Frontal cortex (tissue), 4 donors: ENCODE data around the gene STAB2. TPM values are rescaled to one million over a fixed set of nuclear protein-coding genes. Genes with fewer than 3 reads are reported as not detected.
A peak's percentile ranks its signal among the peaks of the same experiment; 100 is the strongest.

Source experiments
- DNase-seq, 2 donors: peaks; one replicate each; pipeline ENCODE4 v3.0.0; 2012; ENCODE audit warnings: low spot score in 2 of 2
- FAIRE-seq: peaks from 2 replicates; lab custom pipeline; 2012; peaks lifted over from hg19 to GRCh38; lab: Jason Lieb, UNC
- total RNA-seq: library from RNA; depleted of rRNA; stranded (reverse); fragments of >200 nt; gene quantifications from one replicate; pipeline ENCODE4 v1.2.3, GENCODE V29; 2014
- donor health status: control.
- donor health status: control.
- donor health status: control.

STAB2 gene, protein sequence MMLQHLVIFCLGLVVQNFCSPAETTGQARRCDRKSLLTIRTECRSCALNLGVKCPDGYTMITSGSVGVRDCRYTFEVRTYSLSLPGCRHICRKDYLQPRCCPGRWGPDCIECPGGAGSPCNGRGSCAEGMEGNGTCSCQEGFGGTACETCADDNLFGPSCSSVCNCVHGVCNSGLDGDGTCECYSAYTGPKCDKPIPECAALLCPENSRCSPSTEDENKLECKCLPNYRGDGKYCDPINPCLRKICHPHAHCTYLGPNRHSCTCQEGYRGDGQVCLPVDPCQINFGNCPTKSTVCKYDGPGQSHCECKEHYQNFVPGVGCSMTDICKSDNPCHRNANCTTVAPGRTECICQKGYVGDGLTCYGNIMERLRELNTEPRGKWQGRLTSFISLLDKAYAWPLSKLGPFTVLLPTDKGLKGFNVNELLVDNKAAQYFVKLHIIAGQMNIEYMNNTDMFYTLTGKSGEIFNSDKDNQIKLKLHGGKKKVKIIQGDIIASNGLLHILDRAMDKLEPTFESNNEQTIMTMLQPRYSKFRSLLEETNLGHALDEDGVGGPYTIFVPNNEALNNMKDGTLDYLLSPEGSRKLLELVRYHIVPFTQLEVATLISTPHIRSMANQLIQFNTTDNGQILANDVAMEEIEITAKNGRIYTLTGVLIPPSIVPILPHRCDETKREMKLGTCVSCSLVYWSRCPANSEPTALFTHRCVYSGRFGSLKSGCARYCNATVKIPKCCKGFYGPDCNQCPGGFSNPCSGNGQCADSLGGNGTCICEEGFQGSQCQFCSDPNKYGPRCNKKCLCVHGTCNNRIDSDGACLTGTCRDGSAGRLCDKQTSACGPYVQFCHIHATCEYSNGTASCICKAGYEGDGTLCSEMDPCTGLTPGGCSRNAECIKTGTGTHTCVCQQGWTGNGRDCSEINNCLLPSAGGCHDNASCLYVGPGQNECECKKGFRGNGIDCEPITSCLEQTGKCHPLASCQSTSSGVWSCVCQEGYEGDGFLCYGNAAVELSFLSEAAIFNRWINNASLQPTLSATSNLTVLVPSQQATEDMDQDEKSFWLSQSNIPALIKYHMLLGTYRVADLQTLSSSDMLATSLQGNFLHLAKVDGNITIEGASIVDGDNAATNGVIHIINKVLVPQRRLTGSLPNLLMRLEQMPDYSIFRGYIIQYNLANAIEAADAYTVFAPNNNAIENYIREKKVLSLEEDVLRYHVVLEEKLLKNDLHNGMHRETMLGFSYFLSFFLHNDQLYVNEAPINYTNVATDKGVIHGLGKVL (N-terminal part only)
- total RNA-seq: not detected

- DNase-seq (no peak), FAIRE-seq (no peak)
These were observed at the start of gene STAB2 for GRCh38 chr12:103586791-103587370. Gene STAB2 (plus strand): TSS chr12:103587273. CDS start chr12:103587477, 204 bp downstream.

DNA sequence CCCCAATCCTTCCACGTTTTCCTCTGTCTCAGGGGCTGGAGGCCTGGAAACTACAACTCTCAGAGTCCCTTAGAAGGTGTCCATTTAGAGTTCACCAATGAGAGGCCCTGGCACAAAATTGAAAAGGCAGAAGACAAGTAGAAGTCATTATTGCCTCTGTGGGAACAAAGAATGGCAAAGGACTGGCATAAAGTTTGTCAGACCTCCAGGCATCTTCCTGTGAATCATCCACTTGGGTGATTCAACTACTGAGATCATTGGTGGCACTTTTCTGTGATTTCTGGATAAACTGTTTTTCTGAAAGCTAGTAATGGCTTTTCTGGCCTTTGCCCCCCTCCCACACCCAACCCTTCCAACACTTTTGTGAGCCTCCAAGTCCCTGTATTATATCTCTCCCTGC lies 48.7 kb upstream of the STAB2 start:
- FAIRE-seq: no peak
- no peak for DNase-seq

- FAIRE-seq (no peak), DNase-seq (no peak)
These were observed 46.8 kb upstream of the STAB2 start for GRCh38 chr12:103540319-103540718.

DNA sequence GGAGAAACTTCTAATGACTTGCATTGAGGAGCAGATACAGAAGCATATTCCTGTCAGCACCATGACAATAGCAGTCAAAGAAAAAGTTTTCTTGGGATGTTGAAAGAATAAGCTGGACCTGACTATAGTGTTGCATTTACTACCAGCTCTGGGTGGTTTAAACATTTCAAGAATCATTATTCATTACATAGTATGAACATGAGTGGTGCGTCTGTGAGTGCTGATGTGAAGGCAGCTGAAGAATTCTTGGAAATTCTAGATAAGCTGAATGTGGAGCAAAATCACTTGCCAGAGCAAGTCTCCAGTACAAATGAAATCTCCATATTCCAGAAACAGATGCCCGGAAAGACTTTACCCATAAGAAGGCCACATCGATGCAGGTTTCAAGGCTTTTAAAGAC lies 45.0 kb upstream of the STAB2 start:
- no peak for FAIRE-seq
- no peak for DNase-seq

GRCh38 chr12:103546959-103547358 lies 40.1 kb upstream of the STAB2 start:
- FAIRE-seq (no peak), DNase-seq (no peak)

DNA sequence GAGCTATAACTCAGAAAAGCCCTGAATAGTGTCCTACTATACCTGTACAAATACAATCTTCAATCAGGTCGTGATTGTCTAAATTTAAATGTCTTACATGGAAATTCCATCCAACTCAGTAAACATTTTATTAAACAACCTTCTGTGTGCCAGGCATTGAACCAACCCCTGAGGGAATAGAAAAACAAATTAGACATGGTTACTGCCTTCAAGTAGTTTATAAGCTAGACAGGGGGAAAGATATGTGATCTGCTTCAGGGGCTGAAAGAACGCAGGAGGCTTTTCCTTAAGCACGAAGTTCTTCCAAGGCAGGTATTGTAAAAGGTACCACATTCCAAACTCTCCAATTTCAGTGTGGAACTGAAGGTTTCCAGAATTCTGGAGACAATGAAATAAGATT lies 39.7 kb upstream of the STAB2 start:
- no peak for FAIRE-seq
- no peak for DNase-seq

DNA sequence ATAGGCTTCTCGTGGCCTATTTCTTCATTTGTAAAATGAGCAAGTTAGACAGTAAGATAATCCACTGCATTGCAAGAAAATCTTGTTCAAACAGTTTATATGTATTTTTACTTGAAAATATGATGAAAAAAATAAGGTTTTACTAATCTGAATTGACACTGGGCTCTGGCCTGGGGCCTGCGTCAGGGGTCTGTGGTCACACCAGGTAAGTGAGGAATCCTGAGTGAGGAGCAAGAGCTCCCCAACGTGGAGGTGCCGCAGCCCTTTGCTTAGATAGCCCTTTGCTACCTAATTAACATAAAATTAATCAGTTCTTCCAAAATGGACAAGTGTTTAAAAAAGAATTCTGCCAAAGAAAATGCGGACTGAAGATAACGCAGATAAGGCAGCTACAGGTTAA lies 39.1 kb upstream of the STAB2 start:
- DNase-seq: no peak
- no peak for FAIRE-seq

GRCh38 chr12:103548622-103549601 lies 38.2 kb upstream of the STAB2 start:
- DNase-seq (peak; percentile 10 to 41), FAIRE-seq (peak; percentile 75)

DNA sequence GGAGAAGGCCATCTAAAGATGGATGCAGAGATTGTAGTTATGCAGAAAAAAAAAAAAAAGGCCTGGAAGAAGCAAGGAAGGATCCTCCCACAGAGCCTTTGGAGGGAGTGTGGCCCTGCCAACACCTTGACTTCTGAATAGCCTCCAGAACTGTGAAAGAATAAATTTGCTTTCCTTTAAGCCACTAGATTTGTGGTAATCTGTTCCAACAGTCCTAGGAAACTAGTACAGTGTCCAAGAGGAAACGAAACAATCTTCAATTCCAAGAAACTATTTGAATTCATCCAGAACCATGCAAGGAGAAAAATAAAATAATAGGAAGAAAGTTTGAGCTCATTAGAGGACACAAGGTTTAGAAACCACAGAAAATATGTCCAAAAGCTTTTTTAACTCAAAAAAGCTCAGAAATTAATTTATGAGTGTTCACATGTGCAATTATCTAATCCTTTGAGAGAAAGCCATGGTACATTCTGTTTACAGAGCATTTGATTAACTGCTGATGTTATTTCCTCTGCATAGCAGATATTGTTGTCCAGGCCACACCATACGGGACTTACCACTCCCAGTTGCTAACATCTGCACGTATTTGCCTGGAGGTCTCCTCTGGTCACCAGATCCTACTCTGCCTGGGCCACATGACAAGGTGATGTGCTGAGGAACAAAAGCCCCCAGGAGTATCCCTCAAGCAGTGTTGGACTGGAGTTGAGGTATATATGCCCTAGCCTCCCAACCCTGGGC lies 30.0 kb upstream of the STAB2 start:
- DNase-seq: no peak
- FAIRE-seq: no peak

DNA sequence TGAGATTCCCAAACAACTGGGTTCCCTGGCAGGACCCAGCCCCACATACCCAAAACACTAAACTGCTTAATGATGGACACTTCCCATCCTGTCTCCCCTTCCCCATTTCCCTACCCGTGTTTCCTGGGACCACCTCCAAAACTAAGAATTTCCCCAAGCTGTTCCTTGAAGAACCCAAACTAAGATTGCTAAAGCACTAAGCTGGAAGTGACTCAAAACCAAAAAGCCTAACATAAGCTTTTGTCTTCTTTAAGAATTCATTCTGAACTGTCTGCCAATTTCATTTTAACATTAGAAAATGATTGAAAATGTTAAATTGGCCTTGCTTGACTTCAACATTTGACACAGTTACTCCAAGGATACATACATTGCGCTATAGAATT lies 29.5 kb upstream of the STAB2 start:
- FAIRE-seq: no peak

GRCh38 chr12:103558879-103559278 lies 28.2 kb upstream of the STAB2 start:
- FAIRE-seq (no peak), DNase-seq (no peak)

More for the DNA sequence above, 29.5 kb upstream of the STAB2 start:
- DNase-seq: no peak

DNA sequence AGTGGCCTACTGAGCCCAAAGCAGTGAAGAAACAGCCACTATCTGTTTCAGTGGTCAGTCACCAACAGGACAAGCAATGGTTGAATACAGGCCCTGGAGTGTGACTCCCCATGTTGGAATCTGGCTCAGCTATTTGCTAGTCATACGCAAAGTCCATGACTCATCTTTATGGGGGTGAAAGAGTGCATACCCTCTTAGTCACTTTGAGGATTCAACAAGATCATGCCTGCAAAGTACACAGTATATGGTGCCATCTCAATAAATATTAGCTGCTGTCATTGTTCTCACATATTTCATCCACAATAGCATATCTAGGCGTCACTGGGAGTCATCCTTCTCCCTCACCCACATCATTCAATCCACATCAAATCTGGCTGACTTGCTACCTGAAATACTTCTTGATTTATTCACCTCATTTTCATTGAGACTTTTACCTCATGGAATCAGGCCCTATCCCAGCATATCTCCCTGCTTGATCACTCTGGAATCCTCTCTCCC lies 26.4 kb upstream of the STAB2 start:
- DNase-seq (no peak), FAIRE-seq (no peak)

DNA sequence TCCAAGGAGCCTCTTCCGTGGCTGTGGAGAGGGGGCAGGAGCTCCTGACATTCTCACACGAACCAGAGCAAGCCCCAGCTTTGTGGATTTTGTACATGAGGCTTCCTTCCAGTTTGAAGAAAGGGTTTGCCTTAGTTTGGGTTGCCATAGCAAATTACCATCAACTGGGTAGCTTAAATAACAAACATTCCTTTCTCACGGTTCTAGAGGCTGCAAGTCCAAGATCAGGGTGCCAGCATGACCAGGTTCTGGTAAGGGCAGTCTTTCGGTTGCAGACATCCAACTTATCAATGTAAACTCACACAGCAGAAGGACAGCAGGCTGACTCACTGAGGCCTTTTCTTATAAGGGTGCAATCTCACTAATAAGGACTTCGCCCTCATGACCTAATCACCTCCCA lies 25.9 kb upstream of the STAB2 start:
- DNase-seq (no peak), FAIRE-seq (no peak)

DNA sequence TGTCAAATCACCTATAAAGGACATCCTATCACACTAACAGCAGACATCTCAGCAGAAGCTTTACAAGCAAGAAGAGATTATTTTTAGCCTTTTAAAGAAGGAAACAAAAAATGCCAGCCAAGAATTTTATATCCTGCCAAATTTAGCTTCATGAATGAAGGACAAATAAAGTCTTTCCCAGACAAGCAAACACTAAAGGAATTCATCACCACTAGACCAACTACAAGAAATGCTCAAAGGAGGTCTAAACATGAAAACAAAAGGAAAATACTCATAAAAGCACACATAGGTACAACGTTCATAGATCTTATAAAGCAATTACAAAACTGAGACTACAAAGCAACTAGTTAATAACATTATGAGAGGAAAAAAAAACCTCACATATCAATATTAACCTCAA lies 20.7 kb upstream of the STAB2 start:
- DNase-seq (no peak), FAIRE-seq (no peak)

DNA sequence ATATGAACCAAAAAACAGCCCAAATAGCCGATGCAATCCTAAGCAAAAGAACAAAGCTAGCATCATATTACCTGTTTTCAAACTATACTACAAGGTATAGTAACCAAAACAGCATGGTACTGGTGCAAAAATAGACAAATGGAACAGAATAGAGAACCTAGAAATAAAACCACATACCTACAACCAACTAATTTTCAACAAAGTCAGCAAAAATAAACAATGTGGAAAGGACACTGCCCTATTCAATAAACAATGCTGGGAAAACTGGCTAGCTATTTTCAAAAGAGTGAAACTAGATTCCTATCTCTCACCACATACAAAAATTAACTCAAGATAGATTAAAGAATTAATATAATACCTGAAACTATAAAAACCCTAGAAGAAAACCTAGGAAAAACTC lies 17.8 kb upstream of the STAB2 start:
- FAIRE-seq: no peak
- no peak for DNase-seq

- DNase-seq (no peak), FAIRE-seq (no peak)
These were observed 15.8 kb upstream of the STAB2 start for GRCh38 chr12:103571286-103571685.

DNA sequence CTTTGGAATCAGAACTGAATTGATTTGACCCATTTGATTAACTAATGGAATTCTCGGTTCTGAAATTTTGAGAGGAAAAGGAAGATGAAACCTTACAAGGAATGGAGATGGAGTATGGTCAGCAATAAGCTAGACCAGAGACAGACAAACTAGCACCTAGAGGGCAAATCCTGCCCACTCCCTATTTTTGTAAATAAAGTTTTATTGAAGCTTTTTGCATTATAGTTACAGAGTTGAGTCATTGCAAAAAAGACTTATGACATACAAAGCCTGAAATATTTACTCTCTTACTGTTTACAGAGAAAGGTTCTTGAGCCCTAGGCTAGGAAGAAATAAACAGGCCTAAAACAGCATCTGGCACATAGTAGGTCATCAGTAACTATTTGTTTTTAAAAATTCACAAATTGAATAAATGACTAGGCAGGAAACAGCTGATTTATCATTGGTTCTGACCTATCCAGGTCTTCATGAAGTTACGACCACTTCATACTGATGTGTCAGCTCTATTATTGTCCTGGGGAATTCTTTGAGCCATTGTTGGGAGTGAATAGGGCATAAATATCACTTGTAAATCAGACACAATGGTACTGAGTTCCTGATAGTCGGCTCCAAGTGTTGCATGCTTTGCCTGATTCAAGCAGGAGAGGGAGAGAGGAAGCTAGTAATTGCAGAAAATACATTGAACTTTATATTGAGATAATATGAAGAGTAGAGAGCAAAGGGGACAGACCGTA lies 14.6 kb upstream of the STAB2 start:
- FAIRE-seq (no peak), DNase-seq (no peak)
